HEK293 (cell line): ENCODE data around the gene OR2V2.

Experiments used
- GLIS1 ChIP-seq: fragments of 450-650 bp; formaldehyde crosslinking; IDR thresholded peaks from 2 replicates; pipeline ENCODE4 v1.5.1; 2016; ENCODE audit warnings: missing biosample characterization, missing genetic modification characterization
- GLIS2 ChIP-seq: fragments of 450-650 bp; formaldehyde crosslinking; IDR thresholded peaks from 2 replicates; pipeline ENCODE4 v1.5.1; 2016; ENCODE audit warnings: missing biosample characterization, missing genetic modification characterization
- HOXC10 ChIP-seq: sonication (generic); formaldehyde crosslinking; IDR thresholded peaks from 2 replicates; pipeline ENCODE4 v1.8.1; 2023; ENCODE audit warnings: mild to moderate bottlenecking, missing genetic modification reagents
- KLF7 ChIP-seq: fragments of 450-650 bp; formaldehyde crosslinking; IDR thresholded peaks from 2 replicates; pipeline ENCODE4 v1.5.1; 2016; ENCODE audit warnings: missing biosample characterization, missing genetic modification characterization, borderline replicate concordance
- KLF8 ChIP-seq: fragments of 450-650 bp; formaldehyde crosslinking; IDR thresholded peaks from 2 replicates; pipeline ENCODE4 v1.5.1; 2016; ENCODE audit warnings: missing biosample characterization, missing genetic modification characterization
- SCRT2 ChIP-seq: fragments of 450-650 bp; formaldehyde crosslinking; IDR thresholded peaks from 2 replicates; pipeline ENCODE4 v1.5.1; 2016; ENCODE audit warnings: missing biosample characterization, missing genetic modification characterization
- SP3 ChIP-seq: fragments of 450-650 bp; formaldehyde crosslinking; IDR thresholded peaks from 2 replicates; pipeline ENCODE4 v1.5.1; 2016; ENCODE audit warnings: missing biosample characterization, missing genetic modification characterization
- ZBTB20 ChIP-seq: fragments of 450-650 bp; formaldehyde crosslinking; IDR thresholded peaks from 2 replicates; pipeline ENCODE4 v1.5.1; 2016; ENCODE audit warnings: missing biosample characterization, missing genetic modification characterization
- ZNF112 ChIP-seq: fragments of 450-650 bp; formaldehyde crosslinking; IDR thresholded peaks from 2 replicates; pipeline ENCODE4 v1.5.0; 2017; ENCODE audit warnings: missing biosample characterization, missing genetic modification characterization
- ZNF23 ChIP-seq: fragments of 450-650 bp; formaldehyde crosslinking; IDR thresholded peaks from 2 replicates; pipeline ENCODE4 v1.5.1; 2016; ENCODE audit warnings: missing biosample characterization, missing genetic modification characterization, borderline replicate concordance
- ZNF391 ChIP-seq: fragments of 450-650 bp; formaldehyde crosslinking; IDR thresholded peaks from 2 replicates; pipeline ENCODE4 v1.5.1; 2016; ENCODE audit warnings: low read depth, missing biosample characterization, missing genetic modification characterization, borderline replicate concordance
- ZNF423 ChIP-seq: fragments of 450-650 bp; formaldehyde crosslinking; IDR thresholded peaks from 2 replicates; pipeline ENCODE4 v1.5.1; 2016; ENCODE audit warnings: missing biosample characterization, missing genetic modification characterization
- ZNF433 ChIP-seq: fragments of 450-650 bp; formaldehyde crosslinking; IDR thresholded peaks from 2 replicates; pipeline ENCODE4 v1.5.1; 2016; ENCODE audit warnings: missing biosample characterization, missing genetic modification characterization, low read depth
- ZNF549 ChIP-seq: fragments of 450-650 bp; IDR thresholded peaks from 2 replicates; pipeline ENCODE4 v1.5.1; 2018; ENCODE audit warnings: missing biosample characterization, missing genetic modification characterization, mild to moderate bottlenecking, inconsistent platforms, moderate library complexity
- ZNF560 ChIP-seq: fragments of 450-650 bp; formaldehyde crosslinking; IDR thresholded peaks from 2 replicates; pipeline ENCODE4 v1.5.1; 2017; ENCODE audit warnings: missing biosample characterization, missing genetic modification characterization, borderline replicate concordance
- ZNF600 ChIP-seq: fragments of 450-650 bp; formaldehyde crosslinking; IDR thresholded peaks from 2 replicates; pipeline ENCODE4 v1.5.1; 2016; ENCODE audit warnings: missing biosample characterization, missing genetic modification characterization
- ZNF76 ChIP-seq: fragments of 450-650 bp; formaldehyde crosslinking; IDR thresholded peaks from 2 replicates; pipeline ENCODE4; 2016; ENCODE audit warnings: low read depth, missing biosample characterization, missing genetic modification characterization, borderline replicate concordance
- TF ChIP-seq, protein P1 (sequence below): fragments of 450-650 bp; formaldehyde crosslinking; IDR thresholded peaks from 2 replicates; pipeline ENCODE4 v1.5.1; 2016; ENCODE audit warnings: missing biosample characterization, missing genetic modification characterization, borderline replicate concordance
- TF ChIP-seq, protein P2 (sequence below): fragments of 450-650 bp; formaldehyde crosslinking; IDR thresholded peaks from 2 replicates; pipeline ENCODE4 v1.5.1; 2016; ENCODE audit warnings: missing biosample characterization, missing genetic modification characterization
- TF ChIP-seq, protein P3 (sequence below): fragments of 450-650 bp; formaldehyde crosslinking; IDR thresholded peaks from 2 replicates; pipeline ENCODE4 v1.5.1; 2016; ENCODE audit warnings: missing biosample characterization, missing genetic modification characterization
- TF ChIP-seq, protein P4 (sequence below): fragments of 450-650 bp; formaldehyde crosslinking; IDR thresholded peaks from 2 replicates; pipeline ENCODE4 v1.5.1; 2016; ENCODE audit warnings: missing biosample characterization, missing genetic modification characterization
- TF ChIP-seq, protein P5 (sequence below): fragments of 450-650 bp; formaldehyde crosslinking; IDR thresholded peaks from 2 replicates; pipeline ENCODE4 v1.5.1; 2016; ENCODE audit warnings: missing biosample characterization, missing genetic modification characterization

Gene OR2V2

DNA sequence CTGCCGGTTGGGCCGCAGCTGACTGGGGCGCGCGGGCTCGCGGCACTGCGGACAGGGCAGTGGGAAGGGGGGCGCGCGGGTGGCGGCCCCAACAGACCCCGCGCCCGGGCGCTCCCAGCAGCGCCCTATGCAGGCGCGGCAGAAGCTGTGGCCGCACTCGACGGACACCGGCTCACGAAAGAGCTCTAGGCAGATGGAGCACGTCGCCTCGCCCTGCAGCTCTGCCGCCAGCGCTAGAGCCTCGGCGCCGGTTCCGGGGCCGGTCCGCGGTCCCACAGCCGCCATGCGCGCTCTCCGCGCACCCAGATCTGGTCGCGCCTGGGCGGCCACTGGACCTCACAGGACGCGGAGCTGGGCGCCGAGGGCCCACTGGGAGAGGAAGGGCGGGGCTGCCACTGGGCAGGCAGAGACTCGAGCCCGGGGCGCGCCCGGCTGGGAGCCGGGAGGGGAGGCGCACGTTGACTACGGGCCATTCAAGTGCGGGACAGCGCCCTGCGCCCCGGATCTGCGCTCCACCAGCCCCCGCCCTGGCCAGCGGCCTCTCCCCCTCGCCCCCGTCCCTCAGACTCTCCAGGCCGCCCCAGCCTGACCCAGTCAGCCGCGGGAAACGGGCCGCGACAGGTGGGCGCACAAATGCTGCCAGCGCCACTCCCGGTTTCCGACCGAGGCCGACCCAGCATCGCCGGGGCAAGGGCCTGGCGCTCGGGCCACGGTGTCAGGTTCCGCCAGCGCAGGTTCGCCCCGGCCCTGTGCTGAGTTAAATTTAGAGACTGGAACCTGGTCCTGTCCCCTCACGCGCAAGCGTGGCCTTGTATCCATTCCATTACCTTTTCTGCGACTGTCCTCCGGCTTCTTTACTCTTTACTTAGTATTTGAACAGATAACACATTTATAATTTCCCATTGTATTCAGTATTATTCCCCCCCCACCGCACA lies 57.7 kb downstream of the OR2V2 start, which contains the start of gene TRIM7 (continued):
- TF ChIP-seq ZNF433 (no peak), ZNF549 (tag by site-specific recombination) (no peak), ZNF76 (tag by site-specific recombination) (peak; percentile 91), ZNF600 (no peak), ZNF112 (no peak), GLIS1 (tag by site-specific recombination) (peak; percentile 84), ZNF423 (tag by site-specific recombination) (peak; percentile 85), KLF8 (tag by site-specific recombination) (peak; percentile 27; the same call in 1 of the 2 replicates), KLF7 (tag by site-specific recombination) (peak; percentile 43; the same call in 1 of the 2 replicates), ZBTB20 (tag by site-specific recombination) (peak; percentile 93), ZNF391 (tag by site-specific recombination) (no peak), ZNF23 (tag by site-specific recombination) (no peak), SCRT2 (tag by site-specific recombination) (peak; percentile 94), HOXC10 (no peak), SP3 (tag by site-specific recombination) (no peak), ZNF560 (tag by site-specific recombination) (no peak), GLIS2 (peak; percentile 77)
- TF ChIP-seq, protein P1, sequence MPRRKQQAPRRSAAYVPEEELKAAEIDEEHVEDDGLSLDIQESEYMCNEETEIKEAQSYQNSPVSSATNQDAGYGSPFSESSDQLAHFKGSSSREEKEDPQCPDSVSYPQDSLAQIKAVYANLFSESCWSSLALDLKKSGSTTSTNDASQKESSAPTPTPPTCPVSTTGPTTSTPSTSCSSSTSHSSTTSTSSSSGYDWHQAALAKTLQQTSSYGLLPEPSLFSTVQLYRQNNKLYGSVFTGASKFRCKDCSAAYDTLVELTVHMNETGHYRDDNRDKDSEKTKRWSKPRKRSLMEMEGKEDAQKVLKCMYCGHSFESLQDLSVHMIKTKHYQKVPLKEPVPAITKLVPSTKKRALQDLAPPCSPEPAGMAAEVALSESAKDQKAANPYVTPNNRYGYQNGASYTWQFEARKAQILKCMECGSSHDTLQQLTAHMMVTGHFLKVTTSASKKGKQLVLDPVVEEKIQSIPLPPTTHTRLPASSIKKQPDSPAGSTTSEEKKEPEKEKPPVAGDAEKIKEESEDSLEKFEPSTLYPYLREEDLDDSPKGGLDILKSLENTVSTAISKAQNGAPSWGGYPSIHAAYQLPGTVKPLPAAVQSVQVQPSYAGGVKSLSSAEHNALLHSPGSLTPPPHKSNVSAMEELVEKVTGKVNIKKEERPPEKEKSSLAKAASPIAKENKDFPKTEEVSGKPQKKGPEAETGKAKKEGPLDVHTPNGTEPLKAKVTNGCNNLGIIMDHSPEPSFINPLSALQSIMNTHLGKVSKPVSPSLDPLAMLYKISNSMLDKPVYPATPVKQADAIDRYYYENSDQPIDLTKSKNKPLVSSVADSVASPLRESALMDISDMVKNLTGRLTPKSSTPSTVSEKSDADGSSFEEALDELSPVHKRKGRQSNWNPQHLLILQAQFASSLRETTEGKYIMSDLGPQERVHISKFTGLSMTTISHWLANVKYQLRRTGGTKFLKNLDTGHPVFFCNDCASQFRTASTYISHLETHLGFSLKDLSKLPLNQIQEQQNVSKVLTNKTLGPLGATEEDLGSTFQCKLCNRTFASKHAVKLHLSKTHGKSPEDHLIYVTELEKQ (tag by site-specific recombination) = no peak
- TF ChIP-seq, protein P2, sequence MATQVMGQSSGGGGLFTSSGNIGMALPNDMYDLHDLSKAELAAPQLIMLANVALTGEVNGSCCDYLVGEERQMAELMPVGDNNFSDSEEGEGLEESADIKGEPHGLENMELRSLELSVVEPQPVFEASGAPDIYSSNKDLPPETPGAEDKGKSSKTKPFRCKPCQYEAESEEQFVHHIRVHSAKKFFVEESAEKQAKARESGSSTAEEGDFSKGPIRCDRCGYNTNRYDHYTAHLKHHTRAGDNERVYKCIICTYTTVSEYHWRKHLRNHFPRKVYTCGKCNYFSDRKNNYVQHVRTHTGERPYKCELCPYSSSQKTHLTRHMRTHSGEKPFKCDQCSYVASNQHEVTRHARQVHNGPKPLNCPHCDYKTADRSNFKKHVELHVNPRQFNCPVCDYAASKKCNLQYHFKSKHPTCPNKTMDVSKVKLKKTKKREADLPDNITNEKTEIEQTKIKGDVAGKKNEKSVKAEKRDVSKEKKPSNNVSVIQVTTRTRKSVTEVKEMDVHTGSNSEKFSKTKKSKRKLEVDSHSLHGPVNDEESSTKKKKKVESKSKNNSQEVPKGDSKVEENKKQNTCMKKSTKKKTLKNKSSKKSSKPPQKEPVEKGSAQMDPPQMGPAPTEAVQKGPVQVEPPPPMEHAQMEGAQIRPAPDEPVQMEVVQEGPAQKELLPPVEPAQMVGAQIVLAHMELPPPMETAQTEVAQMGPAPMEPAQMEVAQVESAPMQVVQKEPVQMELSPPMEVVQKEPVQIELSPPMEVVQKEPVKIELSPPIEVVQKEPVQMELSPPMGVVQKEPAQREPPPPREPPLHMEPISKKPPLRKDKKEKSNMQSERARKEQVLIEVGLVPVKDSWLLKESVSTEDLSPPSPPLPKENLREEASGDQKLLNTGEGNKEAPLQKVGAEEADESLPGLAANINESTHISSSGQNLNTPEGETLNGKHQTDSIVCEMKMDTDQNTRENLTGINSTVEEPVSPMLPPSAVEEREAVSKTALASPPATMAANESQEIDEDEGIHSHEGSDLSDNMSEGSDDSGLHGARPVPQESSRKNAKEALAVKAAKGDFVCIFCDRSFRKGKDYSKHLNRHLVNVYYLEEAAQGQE = peak; percentile 68
- TF ChIP-seq, protein P3, sequence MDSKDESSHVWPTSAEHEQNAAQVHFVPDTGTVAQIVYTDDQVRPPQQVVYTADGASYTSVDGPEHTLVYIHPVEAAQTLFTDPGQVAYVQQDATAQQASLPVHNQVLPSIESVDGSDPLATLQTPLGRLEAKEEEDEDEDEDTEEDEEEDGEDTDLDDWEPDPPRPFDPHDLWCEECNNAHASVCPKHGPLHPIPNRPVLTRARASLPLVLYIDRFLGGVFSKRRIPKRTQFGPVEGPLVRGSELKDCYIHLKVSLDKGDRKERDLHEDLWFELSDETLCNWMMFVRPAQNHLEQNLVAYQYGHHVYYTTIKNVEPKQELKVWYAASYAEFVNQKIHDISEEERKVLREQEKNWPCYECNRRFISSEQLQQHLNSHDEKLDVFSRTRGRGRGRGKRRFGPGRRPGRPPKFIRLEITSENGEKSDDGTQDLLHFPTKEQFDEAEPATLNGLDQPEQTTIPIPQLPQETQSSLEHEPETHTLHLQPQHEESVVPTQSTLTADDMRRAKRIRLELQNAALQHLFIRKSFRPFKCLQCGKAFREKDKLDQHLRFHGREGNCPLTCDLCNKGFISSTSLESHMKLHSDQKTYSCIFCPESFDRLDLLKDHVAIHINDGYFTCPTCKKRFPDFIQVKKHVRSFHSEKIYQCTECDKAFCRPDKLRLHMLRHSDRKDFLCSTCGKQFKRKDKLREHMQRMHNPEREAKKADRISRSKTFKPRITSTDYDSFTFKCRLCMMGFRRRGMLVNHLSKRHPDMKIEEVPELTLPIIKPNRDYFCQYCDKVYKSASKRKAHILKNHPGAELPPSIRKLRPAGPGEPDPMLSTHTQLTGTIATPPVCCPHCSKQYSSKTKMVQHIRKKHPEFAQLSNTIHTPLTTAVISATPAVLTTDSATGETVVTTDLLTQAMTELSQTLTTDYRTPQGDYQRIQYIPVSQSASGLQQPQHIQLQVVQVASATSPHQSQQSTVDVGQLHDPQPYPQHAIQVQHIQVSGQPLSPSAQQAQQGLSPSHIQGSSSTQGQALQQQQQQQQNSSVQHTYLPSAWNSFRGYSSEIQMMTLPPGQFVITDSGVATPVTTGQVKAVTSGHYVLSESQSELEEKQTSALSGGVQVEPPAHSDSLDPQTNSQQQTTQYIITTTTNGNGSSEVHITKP (tag by site-specific recombination) = no peak
- TF ChIP-seq, protein P4, sequence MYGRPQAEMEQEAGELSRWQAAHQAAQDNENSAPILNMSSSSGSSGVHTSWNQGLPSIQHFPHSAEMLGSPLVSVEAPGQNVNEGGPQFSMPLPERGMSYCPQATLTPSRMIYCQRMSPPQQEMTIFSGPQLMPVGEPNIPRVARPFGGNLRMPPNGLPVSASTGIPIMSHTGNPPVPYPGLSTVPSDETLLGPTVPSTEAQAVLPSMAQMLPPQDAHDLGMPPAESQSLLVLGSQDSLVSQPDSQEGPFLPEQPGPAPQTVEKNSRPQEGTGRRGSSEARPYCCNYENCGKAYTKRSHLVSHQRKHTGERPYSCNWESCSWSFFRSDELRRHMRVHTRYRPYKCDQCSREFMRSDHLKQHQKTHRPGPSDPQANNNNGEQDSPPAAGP (tag by site-specific recombination) = peak; percentile 46; the same call in 1 of the 2 replicates
- TF ChIP-seq, protein P5, sequence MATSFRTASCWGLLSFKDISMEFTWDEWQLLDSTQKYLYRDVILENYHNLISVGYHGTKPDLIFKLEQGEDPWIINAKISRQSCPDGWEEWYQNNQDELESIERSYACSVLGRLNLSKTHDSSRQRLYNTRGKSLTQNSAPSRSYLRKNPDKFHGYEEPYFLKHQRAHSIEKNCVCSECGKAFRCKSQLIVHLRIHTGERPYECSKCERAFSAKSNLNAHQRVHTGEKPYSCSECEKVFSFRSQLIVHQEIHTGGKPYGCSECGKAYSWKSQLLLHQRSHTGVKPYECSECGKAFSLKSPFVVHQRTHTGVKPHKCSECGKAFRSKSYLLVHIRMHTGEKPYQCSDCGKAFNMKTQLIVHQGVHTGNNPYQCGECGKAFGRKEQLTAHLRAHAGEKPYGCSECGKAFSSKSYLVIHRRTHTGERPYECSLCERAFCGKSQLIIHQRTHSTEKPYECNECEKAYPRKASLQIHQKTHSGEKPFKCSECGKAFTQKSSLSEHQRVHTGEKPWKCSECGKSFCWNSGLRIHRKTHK = no peak
- TF ChIP-seq, all 188 proteins: peak for 21
